Measurements from ENCODE around the gene PTBP3.
"Not testable (repeated sequence)": the region's sequence is repeated elsewhere in the genome, so short reads cannot be mapped to it uniquely, and the experiment has no call there.

PTBP3 gene

DNA sequence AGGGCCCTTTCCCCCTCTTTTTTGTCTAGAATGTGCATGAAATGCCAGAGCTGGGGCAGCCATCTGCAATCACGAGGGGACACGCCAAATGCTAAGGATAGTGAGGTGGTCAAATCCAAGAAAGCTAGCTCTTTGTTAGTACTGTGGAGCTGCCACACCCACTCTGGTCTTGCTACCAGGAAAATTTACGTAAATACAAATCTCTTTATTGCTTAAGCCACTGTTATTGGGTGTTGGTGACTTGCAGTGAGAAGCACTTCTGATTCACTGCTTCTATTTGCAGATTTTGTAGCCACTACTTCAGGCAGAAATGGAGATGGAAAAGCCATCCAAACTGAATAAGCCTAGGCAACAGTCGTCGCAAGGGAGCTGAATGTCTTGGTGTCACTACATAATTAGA is 132.7 kb downstream of the PTBP3 start:
- DNase-seq (ENCODE audit: low read depth in 3 of 3) = no peak

DNA sequence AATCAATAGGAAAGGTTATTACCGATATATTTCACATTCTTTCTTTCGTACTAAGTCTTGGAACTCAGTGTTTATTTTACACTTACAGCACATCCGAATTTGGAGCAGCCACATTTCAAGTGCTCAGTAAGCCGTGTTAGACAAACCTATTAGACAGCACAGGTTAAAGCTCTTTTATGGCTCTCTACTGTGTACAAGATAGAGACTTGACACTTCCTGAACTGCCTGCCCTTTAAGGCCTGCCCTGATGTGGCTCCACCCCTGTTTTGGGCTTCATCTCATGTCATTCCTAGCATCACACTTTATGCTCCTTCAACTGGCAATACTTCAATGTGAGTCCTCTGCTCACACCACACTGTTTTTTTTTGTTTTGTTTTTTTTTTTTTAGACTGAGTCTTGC is 134.8 kb downstream of the PTBP3 start:
- no peak for DNase-seq (ENCODE audit: low read depth in 3 of 3)

DNA sequence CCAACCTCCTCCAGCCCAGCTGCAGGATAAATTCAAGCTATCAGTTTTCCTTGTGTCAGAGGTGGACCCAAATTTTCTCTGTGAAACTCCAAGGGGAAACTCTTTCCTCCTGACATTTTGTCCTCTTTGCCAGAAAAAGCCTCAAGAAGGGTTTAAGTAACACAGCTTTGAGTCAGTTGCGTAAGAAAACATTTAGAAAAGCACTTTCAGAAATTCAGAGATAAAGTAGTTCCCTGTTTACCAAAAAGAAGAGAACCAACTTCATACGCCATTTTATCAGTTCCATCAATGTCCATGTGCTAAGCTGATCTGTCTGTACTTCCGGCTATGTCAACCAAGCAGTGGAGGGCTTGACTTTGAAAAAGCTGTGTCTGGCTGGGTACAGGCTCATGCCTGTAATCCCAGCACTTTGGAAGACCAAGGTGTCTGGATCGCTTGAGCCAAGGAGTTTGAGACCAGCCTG is 138.4 kb downstream of the PTBP3 start:
- no peak for DNase-seq (ENCODE audit: low read depth in 3 of 3)

DNA sequence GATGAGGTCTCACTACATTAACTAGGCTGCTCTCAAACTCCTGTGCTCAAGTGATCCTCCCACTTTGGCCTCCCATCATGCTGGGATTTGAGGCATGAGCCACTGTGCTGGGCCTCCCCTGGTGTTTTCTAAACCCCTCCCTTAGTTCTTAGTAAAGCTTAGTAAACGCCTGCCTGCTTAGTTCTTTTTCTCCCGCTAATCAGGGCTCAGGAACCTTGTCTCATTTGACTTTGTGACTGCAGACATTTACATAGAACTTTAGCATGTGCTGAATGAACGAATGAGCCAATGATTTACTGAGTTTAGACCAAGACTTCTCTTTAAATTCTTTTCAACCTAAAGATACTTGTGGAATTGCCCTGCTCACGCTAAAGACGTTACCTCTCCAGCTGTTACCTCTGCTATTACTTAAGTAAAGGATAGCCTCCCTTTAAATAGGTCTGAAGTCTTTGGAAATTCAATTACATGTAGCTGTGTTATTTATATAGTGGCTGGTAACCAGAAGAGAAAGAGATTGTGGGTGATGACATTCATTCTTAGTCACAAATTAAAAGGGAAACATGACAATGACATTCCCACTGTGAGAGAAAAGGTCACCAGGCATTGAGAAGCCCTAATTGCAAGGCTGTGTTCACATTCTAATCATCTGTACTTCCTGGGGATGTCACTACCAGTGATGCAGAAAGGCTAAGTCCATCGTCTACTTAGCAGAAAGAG is 139.7 kb downstream of the PTBP3 start:
- DNase-seq (ENCODE audit: low read depth in 3 of 3) = no peak

DNA sequence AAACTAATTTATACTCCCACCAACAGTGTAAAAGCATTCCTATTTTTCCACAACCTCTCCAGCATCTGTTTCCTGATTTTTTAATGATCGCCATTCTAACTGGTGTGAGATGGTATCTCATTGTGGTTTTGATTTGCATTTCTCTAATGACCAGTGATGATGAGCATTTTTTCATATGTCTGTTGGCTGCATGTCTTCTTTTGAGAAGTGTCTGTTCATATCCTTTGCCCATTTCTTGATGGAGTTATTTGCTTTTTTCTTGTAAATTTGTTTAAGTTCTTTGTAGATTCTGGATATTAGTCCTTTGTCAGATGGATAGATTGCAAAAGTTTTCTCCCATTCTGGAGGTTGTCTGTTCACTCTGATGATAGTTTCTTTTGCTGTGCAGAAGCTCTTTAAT is 143.1 kb downstream of the PTBP3 start:
- DNase-seq (ENCODE audit: low read depth in 3 of 3) = not testable (repeated sequence)

DNA sequence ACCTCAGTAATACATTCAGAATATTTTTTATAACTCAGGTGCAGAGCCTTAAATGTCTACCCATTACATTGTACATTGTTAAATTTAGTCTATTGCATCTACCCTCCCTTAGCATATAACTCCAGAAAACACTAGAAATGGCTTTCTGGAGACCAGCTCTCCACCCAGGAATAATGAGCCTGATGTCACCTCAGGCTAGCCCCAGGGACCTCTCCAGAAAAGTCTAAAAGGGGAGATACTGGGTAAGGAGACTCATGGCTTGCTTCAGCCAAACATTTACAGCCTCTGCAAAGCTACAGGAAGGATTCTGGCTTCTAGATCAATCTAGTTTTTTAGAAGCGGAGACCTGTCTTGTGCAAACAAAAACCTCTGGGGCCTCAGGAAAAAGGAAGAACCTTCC is 144.5 kb downstream of the PTBP3 start:
- no peak for DNase-seq (ENCODE audit: low read depth in 3 of 3)

DNA sequence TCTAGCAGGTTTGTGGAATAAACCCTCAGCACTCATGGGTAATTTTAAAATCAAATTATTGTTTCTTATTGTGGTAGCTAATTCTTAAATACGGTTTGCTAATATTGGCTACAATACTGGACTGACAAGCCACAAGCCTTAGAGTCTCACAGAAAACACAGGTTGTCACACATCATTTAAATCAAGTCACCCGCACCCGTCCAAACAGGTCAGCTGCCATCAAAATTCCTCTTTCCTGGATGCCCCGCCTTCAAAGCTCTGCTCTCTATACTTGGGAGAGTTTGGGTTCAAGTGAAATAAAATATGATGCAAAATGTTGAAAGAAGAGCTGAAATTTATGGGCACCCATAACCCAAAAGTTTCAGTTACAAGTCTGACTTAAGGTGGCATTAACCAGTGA is 146.0 kb downstream of the PTBP3 start:
- no peak for DNase-seq (ENCODE audit: low read depth in 3 of 3)

DNA sequence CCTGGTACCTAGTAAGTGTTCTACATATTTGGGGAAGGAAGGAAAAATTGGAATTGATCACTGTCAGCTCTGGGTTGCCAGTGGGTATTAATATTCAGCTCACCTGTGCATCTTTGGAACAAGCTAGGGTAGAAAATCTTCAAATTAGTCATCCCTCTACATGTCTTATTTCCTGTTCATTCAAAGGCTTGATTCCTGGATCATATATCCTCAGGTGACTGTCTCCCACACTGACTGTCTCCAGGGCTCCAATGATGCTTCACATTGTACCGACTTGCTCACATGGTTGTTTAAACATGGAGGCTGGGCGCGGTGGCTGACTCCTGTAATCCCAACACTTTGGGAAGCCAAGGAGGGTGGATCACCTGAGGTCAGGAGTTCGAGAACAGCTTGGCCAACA is 146.7 kb downstream of the PTBP3 start:
- DNase-seq (ENCODE audit: low read depth in 3 of 3) = no peak

DNA sequence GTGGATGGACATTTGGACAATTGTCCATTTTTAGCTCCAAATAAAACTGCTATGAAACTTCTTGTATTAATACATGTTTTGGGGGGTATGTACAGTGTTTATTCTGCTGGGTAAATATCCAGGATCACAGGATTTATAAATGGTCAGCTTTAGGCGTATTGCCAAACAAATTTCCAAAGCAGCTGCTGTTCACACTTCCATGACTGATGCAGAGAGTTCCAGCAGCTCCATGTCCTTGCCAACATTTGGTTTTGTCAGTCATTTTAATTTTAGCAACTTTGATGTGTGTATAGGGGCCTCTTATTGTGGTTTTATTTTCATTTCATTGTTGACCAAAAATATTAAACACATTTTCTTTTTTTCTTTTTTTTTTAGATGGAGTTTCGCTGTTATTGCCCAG is 148.5 kb downstream of the PTBP3 start:
- DNase-seq (ENCODE audit: low read depth in 3 of 3) = no peak

DNA sequence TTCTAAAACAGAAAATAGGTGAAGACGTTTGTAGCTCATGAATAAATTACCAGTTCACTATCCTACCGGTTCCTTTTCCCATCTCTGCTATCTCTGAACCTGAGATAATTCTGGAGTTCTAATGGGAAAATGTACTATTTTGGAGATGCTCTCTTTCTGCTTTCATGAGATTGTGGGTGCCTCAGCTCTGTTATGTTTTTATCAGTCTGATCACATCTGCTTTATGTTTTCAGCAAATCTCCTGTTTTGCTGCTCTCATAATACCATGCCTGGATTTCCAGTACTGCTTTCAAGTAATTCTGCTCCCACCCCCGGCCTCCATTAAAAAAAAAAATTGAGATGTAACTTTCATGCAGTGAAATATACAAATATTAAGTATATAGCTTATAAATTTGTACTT is 149.2 kb downstream of the PTBP3 start:
- no peak for DNase-seq (ENCODE audit: low read depth in 3 of 3)

DNA sequence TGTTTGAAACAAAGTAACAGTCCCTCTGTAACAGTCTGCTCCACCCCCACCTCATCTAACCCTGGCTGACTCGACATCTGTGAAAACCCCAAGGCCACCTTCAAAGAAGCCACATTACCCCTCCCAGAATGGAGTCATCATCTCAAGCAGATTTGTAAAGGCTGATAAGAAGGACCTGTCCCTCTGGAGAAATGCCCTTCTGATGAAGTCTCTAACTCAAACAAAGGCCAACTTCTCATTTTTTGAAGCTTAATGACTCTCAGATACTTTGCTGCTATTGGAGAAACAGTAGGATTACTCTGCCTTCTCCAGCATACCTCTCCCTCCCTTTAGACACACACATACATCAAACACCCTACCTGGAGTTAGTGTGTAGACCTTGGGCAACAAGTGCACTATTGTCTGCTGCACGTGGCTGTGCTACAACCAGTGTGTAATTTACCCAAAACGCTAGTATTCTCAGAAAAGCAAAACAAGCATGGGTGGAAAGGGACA is 153.0 kb downstream of the PTBP3 start:
- no peak for DNase-seq (ENCODE audit: low read depth in 3 of 3)

DNA sequence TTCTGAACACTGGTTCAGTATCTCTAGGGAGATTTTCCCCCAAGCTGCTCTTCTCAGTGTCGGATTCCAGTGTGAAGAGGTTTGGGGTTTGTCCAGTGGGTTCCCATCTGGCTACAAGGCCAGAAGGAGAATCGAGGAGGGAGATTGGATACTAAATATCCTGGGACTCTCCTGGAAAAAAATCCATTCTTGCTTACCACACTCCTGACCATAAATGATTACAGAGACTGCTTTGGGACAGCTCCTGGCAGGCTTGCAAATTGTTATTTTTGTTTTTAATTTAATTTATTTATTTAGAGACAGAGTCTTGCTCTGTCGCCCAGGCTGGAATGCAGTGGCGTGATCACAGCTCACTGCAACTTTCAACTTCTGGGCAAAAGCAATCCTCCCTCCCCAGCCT is 153.6 kb downstream of the PTBP3 start:
- no peak for DNase-seq (ENCODE audit: low read depth in 3 of 3)

DNA sequence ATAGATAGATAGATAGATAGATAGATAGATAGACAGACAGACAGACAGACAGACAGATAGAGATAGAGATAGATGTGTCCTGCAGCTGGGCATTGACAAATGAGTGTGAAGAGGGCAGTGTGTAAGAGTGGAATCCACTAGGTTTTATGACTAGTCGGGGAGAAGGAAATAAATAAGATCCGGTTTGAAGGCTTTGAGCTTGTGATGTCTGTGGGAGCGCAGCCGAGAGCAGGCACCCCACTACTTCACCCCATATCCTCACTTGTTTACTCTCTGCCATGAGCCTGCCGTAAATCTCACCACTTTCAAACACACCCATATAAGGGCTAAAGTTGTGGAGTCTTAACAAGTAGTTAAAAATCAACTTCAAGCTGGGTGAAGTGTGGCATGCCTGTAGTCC is 156.9 kb downstream of the PTBP3 start:
- no peak for DNase-seq (ENCODE audit: low read depth in 3 of 3)

DNA sequence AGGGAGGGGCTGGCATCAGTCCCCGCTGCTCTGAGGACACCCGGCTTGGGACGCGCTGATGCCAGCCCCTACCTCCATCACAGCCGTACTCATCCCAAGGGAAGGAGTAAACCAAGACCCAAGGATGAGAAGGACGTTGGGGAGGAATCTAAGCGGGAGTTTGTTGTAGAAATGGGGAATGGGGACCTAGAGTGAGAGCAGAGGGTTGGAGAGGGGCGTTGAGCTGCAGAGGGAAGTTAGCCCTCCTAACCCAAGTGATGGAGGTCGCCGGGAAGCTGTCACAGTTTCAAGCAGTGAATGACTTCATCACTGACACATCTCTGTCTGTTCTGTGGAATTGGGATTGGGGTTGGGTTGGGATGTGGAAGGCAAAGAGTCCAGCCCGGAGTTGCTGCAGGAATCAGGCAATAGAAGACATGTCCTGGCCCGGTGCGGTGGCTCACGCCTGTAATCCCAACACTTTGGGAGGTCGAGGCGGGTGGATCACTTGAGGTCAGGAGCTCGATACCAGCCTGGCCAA is 157.6 kb downstream of the PTBP3 start:
- DNase-seq (ENCODE audit: low read depth in 3 of 3) = no peak

DNA sequence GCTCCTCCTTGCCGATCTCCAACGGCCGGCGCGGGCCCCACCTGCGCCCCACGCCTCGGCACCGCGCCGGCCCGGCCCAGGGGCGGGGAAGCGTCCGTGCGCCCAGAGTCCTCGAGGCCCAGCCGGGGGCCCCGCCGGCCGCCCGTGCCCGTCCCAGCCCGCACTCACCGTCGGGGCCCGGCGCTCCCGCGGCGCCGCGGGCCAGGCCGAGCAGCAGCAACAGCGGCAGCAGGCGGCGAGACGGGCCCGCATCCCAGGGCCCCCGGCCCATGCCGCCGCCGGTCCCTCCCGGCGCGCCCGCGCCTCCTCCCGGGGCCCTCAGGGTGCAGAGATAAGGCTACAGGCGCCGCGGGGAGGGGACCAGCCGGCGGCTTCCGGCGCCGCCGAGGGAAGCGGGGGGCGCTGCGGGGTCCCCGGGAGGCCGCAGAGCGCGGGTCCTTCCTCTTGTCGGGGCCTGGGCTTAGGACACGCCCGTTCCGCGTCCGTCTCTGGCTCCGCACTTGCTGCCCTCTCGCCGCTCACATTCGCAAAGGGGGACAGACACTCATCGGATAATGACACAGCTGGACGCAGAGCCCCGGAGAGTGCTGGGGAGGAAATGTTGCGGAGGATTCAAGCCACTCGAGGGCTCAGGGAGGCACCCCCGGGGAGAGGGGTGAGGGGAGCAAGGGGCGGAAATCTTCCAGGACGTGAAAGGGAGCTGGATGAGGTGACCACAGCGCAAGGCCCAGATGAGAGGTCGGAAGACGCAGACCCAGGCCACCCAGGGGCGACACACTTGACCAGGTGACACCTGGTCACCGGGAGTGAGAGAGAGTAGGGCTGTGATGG is 158.2 kb downstream of the PTBP3 start, which contains the start of gene SUSD1:
TSS of gene SUSD1 (minus strand) at position 333 of the 831 bp plus-strand sequence. CDS start at position 271, 62 bp downstream.
- no peak for DNase-seq (ENCODE audit: low read depth in 3 of 3)

DNA sequence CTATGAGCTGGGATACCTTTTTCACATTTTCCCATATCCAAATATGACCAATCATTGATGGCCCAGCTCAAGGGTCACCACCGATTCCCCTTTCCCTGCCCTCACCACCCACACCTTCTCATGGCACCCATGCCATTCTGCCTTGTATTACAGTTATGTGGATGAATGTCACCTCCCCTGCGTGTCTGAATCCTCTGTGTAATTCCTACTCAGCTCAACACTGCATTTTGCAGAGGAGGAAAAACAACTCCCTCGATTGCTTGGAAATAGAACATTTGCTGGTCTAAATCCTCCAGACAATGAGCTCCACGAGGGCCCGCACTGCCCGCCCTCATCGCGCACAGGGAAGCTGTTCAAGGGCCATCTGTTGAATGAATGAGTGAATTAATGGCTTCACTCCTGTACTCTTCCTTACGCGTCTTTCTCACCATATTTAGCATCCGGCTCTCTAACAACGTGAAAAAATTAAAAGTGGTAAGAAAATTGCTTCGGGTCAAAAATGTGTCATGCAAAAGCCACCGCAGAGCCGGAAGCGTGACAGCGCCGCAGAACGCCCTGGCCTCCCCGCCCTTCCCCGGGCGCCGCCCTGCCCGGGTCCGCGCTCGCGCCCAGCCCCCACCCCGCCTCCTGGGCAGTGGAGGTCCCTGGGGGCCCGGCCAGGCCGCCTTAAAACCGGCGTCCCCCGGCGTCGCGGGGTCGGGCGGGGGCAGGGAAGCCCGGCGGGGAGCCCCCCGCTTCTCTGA is 159.0 kb downstream of the PTBP3 start:
- DNase-seq (ENCODE audit: low read depth in 3 of 3) = peak; percentile 43 to 70 (median 43)

DNA sequence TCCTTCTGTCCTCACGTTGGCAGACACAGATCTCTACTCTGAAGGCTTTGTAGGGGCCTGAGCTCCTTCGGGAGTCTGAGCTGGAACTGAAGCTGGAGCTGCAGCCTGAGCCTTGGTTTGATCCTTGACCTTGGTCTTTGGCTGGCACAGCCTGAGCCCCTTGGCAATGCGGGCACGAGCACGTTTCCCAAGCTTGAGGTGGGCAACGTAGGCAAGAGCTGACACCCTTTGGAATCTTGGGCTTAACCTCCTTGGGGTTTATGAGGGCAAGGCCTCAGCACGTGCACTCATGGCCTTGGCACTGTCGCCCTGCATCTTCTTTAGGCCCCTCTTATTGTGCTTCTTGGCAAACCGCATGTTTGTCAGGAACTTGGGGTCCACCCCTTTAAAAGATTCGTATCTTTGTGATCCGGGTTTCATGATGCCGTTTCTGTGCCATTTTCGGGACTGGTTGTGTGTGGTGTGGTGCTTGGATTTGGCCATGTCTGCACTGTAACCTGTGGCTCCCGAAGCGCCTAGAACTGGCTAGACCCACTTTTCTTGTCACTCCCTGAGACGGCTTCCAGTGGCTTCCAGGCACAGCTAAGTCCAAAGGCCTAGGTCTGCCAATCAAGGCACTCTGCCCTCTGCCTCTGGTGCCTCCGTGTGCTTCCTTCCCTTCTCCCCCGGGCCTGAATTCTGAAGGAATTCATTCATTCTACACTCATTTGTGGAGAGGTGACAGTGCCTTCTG is 159.8 kb downstream of the PTBP3 start:
- DNase-seq (ENCODE audit: low read depth in 3 of 3) = no peak

DNA sequence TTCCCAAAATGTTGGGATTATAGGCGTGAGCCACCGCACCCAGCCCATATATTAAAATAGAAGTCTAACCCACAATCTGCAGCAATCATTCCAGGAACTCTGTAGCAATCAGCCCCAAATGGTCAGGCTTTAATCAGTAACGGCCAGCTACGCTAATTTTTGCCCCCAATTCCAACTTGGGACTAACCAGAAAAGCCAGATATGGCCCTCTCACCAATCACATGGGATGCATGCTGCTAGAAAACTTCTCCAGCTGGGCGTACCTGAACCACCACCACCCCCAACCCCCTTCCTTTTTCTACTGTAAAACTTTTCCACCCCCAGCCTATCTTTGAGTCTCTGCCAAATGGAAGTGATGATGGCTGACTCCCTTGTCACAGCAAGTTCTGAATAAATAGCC is 162.5 kb downstream of the PTBP3 start:
- no peak for DNase-seq (ENCODE audit: low read depth in 3 of 3)

DNA sequence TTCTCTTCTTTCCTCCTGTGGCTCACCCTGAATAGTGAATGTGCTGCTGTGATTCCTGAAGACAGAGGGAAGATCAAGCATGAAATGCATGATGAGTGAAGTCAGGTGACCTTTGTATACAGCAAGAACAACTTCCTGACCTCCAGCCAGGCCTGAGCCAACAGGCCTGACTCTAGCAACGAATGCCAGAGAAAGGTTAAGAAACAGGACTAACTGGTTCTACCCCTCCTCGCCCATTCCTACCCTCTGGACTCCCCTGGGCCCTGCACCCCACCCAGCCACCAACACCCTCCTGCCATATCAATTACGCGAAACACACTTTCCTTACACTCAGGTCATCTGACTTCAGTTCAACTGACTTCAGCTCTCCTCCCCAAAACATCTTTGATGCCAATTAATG is 163.2 kb downstream of the PTBP3 start:
- DNase-seq (ENCODE audit: low read depth in 3 of 3) = no peak

DNA sequence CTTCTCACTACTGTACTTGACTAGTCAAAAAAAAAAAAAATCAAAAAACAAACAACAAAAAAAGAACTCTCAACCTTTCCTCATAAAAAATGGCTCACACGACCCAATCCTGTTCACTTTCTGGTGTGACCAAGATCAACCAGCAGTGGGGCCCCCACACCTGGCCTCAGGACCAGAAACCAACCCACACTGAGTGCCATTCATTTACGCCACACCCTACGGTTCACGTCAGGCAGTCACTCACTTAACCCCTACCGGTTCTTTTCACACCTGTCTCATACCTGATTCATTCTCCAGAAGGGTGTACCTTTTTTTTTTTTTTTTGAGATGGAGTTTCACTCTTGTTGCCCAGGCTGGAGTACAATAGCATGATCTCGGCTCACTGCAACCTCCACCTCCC is 164.1 kb downstream of the PTBP3 start:
- DNase-seq (ENCODE audit: low read depth in 3 of 3) = no peak

DNA sequence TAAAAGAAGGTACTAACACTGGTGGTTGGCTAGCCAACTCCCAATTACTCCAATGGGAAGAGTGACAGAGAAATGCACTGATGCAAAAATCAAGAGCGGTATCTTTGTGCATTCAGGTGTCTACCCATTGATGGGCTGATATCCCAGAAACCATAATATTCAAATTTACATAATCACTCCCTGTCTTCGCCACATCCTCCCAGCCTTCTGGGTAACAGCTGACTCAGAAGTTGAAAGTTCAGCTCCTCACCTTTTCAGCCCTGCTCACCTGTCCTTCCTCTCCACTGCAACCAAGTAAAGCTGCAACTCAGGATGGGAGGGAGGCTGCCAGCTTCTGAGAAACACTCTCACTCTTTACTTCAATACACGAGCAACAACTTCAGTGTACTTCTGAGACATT is 165.2 kb downstream of the PTBP3 start:
- DNase-seq (ENCODE audit: low read depth in 3 of 3) = no peak
